Measurements from ENCODE around the gene FARS2. TPM values are rescaled to one million over a fixed set of nuclear protein-coding genes. Genes with fewer than 3 reads are reported as not detected.

Gene FARS2
- total and polyA plus RNA-seq, 2 of the 13 experiments (the other 11 are each of a cell fraction or from before 2014, with no cell fraction given), result 15.4 to 26.0 TPM

DNA sequence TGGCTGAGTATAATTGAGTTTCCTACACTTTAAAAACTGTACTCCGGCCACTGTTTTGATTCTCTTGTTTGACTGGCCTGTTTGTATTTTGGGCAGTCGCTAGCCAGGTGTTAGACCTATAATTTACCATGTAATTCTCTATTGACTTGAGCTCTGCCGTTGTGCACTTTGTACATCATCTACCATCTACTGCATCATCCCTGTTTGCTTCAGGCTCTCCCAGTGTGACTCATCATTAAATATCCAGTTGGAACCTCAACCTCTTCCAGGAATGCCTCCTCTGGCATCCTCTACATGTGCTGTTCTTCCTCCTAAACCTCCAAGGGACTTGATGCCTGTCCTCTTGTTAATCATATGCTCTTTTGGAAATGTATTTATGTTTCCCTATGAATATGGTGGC, 72.3 kb downstream of the FARS2 start:
- ATAC-seq (peak; percentile 90), FAIRE-seq (no peak), DNase-seq (ENCODE audit: low spot score) (peak; percentile 57)
- Histone ChIP-seq H3K4me3 (replicated peaks in 1 of 3; ENCODE audit: insufficient read depth in 1 of 3, low read depth in 2 of 3, low read length in 3 of 3) (no peak overlapping the region), H4K20me1 (ENCODE audit: insufficient read depth, low read length) (no peaks in the 10 kb centered on the region), H3K4me1 (ENCODE audit: insufficient read depth, low read length) (peaks cover 11% of the 10 kb centered on the region), H3K79me2 (ENCODE audit: insufficient read depth, low read length) (peaks cover 5% of the 10 kb centered on the region), H3K36me3 (replicated peaks in 1 of 2; ENCODE audit: control insufficient read depth in 1 of 2, insufficient read depth in 2 of 2, low read length in 2 of 2) (no peaks in the 10 kb centered on the region), H3K4me2 (ENCODE audit: low read depth, low read length) (no peak overlapping the region), H2AFZ (ENCODE audit: low read length) (no peak overlapping the region), H3K27me3 (ENCODE audit: control insufficient read depth in 1 of 2, insufficient read depth in 2 of 2, low read length in 2 of 2) (no peaks in the 10 kb centered on the region), H3K9ac (ENCODE audit: insufficient read depth, low read depth, low read length) (no peak overlapping the region), H3K9me3 (ENCODE audit: low read length) (no peaks in the 10 kb centered on the region), H3K27ac (ENCODE audit: extremely low read length, insufficient read depth, low read length) (no peak overlapping the region)
- WGBS (ENCODE audit: low lambda C conversion rate), result 37% methylated on average over 3 of the region's 3 CpGs
- POLR2A ChIA-PET, result no interaction called here
- intact Hi-C loops (cut with micrococcal nuclease; ENCODE audit: unreplicated experiment) (no loop called here), in situ Hi-C loops (cut with HindIII; ENCODE audit: extremely low pct_ligation_motif_present, low pct_unique_long_range_greater_than_20kb) (no loop called here)
- BruUV-seq (replicated peaks), result no TSS peak
- CTCF ChIA-PET (ENCODE audit: low intra/inter-chr PET ratio, low total read pairs), result no interaction called here
- no peak for TF ChIP-seq SRF (IDR thresholded peaks at IDR 0.05; ENCODE audit: low read depth, low read length)
- TF ChIP-seq MIER3 (CRISPR knock-in tag; IDR thresholded peaks at IDR 0.05; ENCODE audit: borderline replicate concordance), result no peak
- TF ChIP-seq, protein P1, sequence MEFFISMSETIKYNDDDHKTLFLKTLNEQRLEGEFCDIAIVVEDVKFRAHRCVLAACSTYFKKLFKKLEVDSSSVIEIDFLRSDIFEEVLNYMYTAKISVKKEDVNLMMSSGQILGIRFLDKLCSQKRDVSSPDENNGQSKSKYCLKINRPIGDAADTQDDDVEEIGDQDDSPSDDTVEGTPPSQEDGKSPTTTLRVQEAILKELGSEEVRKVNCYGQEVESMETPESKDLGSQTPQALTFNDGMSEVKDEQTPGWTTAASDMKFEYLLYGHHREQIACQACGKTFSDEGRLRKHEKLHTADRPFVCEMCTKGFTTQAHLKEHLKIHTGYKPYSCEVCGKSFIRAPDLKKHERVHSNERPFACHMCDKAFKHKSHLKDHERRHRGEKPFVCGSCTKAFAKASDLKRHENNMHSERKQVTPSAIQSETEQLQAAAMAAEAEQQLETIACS (CRISPR knock-in tag; IDR thresholded peaks at IDR 0.05), result no peak
- no peak for TF ChIP-seq CBFB (CRISPR knock-in tag; IDR thresholded peaks at IDR 0.05)
- TF ChIP-seq, protein P2, sequence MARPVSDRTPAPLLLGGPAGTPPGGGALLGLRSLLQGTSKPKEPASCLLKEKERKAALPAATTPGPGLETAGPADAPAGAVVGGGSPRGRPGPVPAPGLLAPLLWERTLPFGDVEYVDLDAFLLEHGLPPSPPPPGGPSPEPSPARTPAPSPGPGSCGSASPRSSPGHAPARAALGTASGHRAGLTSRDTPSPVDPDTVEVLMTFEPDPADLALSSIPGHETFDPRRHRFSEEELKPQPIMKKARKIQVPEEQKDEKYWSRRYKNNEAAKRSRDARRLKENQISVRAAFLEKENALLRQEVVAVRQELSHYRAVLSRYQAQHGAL (CRISPR knock-in tag; IDR thresholded peaks at IDR 0.05; ENCODE audit: not compliant biosample characterization), result no peak
- TF ChIP-seq FOSL2 (CRISPR knock-in tag; IDR thresholded peaks at IDR 0.05), result peak; percentile 89
- TF ChIP-seq CREB1 (IDR thresholded peaks at IDR 0.05), result peak; percentile 56
- no peak for TF ChIP-seq CREB1 (CRISPR knock-in tag; IDR thresholded peaks at IDR 0.05)
- TF ChIP-seq ZNF558 (CRISPR knock-in tag; IDR thresholded peaks at IDR 0.05; ENCODE audit: borderline replicate concordance), result no peak
- TF ChIP-seq HNF4A (CRISPR knock-in tag; IDR thresholded peaks at IDR 0.05), result peak; percentile 38; the same call in 1 of the 2 replicates
- no peak for TF ChIP-seq ZNF768 (CRISPR knock-in tag; IDR thresholded peaks at IDR 0.05)
- no peak for TF ChIP-seq PCBP2 (optimal IDR thresholded peaks at IDR 0.05; ENCODE audit: low read depth, low read length, poor library complexity, severe bottlenecking)
- peak; percentile 89 for TF ChIP-seq NFE2L2 (IDR thresholded peaks at IDR 0.05; ENCODE audit: low read length)
- TF ChIP-seq ZBTB21 (CRISPR knock-in tag; IDR thresholded peaks at IDR 0.05), result peak; percentile 61; the same call in 1 of the 2 replicates
- TF ChIP-seq TBL1XR1 (IDR thresholded peaks at IDR 0.05; ENCODE audit: borderline replicate concordance, low read length, partially characterized antibody), result no peak
- TF ChIP-seq ZNF709 (CRISPR knock-in tag; IDR thresholded peaks at IDR 0.05), result no peak
- TF ChIP-seq ZNF331 (CRISPR knock-in tag; IDR thresholded peaks at IDR 0.05), result no peak
- no peak for TF ChIP-seq ZNF335 (CRISPR knock-in tag; IDR thresholded peaks at IDR 0.05)
- TF ChIP-seq ZKSCAN8 (CRISPR knock-in tag; IDR thresholded peaks at IDR 0.05; ENCODE audit: borderline replicate concordance), result no peak
- TF ChIP-seq ZNF572 (CRISPR knock-in tag; IDR thresholded peaks at IDR 0.05), result no peak
- TF ChIP-seq, protein P3, sequence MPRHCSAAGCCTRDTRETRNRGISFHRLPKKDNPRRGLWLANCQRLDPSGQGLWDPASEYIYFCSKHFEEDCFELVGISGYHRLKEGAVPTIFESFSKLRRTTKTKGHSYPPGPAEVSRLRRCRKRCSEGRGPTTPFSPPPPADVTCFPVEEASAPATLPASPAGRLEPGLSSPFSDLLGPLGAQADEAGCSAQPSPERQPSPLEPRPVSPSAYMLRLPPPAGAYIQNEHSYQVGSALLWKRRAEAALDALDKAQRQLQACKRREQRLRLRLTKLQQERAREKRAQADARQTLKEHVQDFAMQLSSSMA (CRISPR knock-in tag; IDR thresholded peaks at IDR 0.05), result no peak
- TF ChIP-seq, protein P4, sequence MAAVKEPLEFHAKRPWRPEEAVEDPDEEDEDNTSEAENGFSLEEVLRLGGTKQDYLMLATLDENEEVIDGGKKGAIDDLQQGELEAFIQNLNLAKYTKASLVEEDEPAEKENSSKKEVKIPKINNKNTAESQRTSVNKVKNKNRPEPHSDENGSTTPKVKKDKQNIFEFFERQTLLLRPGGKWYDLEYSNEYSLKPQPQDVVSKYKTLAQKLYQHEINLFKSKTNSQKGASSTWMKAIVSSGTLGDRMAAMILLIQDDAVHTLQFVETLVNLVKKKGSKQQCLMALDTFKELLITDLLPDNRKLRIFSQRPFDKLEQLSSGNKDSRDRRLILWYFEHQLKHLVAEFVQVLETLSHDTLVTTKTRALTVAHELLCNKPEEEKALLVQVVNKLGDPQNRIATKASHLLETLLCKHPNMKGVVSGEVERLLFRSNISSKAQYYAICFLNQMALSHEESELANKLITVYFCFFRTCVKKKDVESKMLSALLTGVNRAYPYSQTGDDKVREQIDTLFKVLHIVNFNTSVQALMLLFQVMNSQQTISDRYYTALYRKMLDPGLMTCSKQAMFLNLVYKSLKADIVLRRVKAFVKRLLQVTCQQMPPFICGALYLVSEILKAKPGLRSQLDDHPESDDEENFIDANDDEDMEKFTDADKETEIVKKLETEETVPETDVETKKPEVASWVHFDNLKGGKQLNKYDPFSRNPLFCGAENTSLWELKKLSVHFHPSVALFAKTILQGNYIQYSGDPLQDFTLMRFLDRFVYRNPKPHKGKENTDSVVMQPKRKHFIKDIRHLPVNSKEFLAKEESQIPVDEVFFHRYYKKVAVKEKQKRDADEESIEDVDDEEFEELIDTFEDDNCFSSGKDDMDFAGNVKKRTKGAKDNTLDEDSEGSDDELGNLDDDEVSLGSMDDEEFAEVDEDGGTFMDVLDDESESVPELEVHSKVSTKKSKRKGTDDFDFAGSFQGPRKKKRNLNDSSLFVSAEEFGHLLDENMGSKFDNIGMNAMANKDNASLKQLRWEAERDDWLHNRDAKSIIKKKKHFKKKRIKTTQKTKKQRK (IDR thresholded peaks at IDR 0.05; ENCODE audit: low read length), result no peak
- no peak for TF ChIP-seq ZFP36L1 (CRISPR knock-in tag; IDR thresholded peaks at IDR 0.05)

Measured in HepG2 (cell line).